K562 (cell line): ENCODE results near the gene CFAP90. TPM values are rescaled to one million over a fixed set of nuclear protein-coding genes. Genes with fewer than 3 reads are reported as not detected.

Source experiments
- ATAC-seq: fragments of 200-7000 bp; cut with Tn5 transposase; 3 replicates; pipeline ENCODE4 v1.9.1; 2020; ENCODE audit warnings: moderate library complexity
- BruUV-seq: library from RNA; stranded (reverse); fragments of 400-500 nt; replicated peaks from 2 replicates; lab custom pipeline; 2021; lab: Mats Ljungman, UMichigan
- CTCF ChIA-PET: fragments of 300-600 bp; formaldehyde crosslinking; extraction: SDS; loops from one replicate; lab custom pipeline; 2021; ENCODE audit warnings: low intra/inter-chr PET ratio; lab: Yijun Ruan, JAX
- POLR2A ChIA-PET: fragments of 300-600, 350-650 bp; sonication (Branson Sonifier 250); formaldehyde crosslinking; extraction: SDS; loops from one replicate; lab custom pipeline; 2021; ENCODE audit warnings: antibody characterized with exemption, inconsistent platforms; lab: Yijun Ruan, JAX
- DNase-seq, 4 experiments: peaks; one replicate each; pipeline versions ENCODE4 v3.0.0 to v3.0.0-alpha.2; 2011 to 2018; ENCODE audit warnings: low spot score in 3 of 4, mixed read lengths in 3 of 4; ENCODE audit errors: extremely low read depth in 1 of 4
- FAIRE-seq: peaks from 2 replicates; lab custom pipeline; 2011; peaks lifted over from hg19 to GRCh38; lab: Jason Lieb, UNC
- H2AFZ ChIP-seq: 2 replicates; pipeline ENCODE4 v1.6.0; 2011; ENCODE audit warnings: low read depth, low read length, control low read depth, inconsistent platforms
- H3K27ac ChIP-seq: fragments of 200-600 bp; 3 replicates; pipeline ENCODE4 v1.8.0; 2011; ENCODE audit warnings: low read depth, mild to moderate bottlenecking, control low read depth, inconsistent platforms, low read length, moderate library complexity, mixed read lengths; ENCODE audit errors: extremely low read depth
- H3K27me3 ChIP-seq, 2 experiments: fragments of 300-600 bp in 1 of 2; 2 replicates in 1 of 2; 3 replicates in 1 of 2; pipeline versions ENCODE4 v1.6.0 to v1.8.0; 2011; ENCODE audit warnings: inconsistent platforms in 2 of 2, low read length in 2 of 2, mild to moderate bottlenecking in 1 of 2, mixed read lengths in 1 of 2, moderate library complexity in 1 of 2; ENCODE audit not compliant: control insufficient read depth in 2 of 2, insufficient read depth in 2 of 2
- H3K36me3 ChIP-seq: fragments of 300-600 bp; 3 replicates; pipeline ENCODE4 v1.8.0; 2011; ENCODE audit warnings: mild to moderate bottlenecking, low read length, inconsistent platforms; ENCODE audit not compliant: control insufficient read depth, insufficient read depth
- H3K4me1 ChIP-seq, 2 experiments: fragments of 200-600 bp in 1 of 2; replicated peaks in 1 of 2; 2 replicates in 1 of 2; 3 replicates in 1 of 2; pipeline versions ENCODE4 v1.5.1 to v1.8.0; 2011; ENCODE audit warnings: inconsistent platforms in 2 of 2, low read length in 2 of 2, mild to moderate bottlenecking in 1 of 2, mixed read lengths in 1 of 2, moderate library complexity in 1 of 2; ENCODE audit not compliant: control insufficient read depth in 2 of 2, insufficient read depth in 2 of 2
- H3K4me2 ChIP-seq: 2 replicates; pipeline ENCODE4 v1.6.1; 2011; ENCODE audit warnings: low read length, control low read depth, inconsistent platforms, mixed read lengths; ENCODE audit not compliant: insufficient read depth
- H3K4me3 ChIP-seq: fragments of 200-600 bp; sonication (generic), shearing (Covaris generic); 2 replicates; pipeline ENCODE4 v1.5.1; 2016; ENCODE audit warnings: control low read depth, inconsistent platforms
- H3K79me2 ChIP-seq: fragments of 200-600 bp; 3 replicates; pipeline ENCODE4 v1.8.0; 2011; ENCODE audit warnings: low read length, inconsistent platforms; ENCODE audit not compliant: control insufficient read depth, insufficient read depth
- H3K9ac ChIP-seq, 2 experiments: 2 replicates each; pipeline versions ENCODE4 v1.6.0 to v1.6.1; 2011; ENCODE audit warnings: low read depth in 2 of 2, low read length in 2 of 2, control low read depth in 1 of 2, inconsistent platforms in 1 of 2, mild to moderate bottlenecking in 1 of 2, mixed read lengths in 1 of 2; ENCODE audit not compliant: insufficient read depth in 1 of 2
- H3K9me1 ChIP-seq: one replicate; pipeline ENCODE4 v1.6.0; 2011; ENCODE audit warnings: inconsistent platforms, mild to moderate bottlenecking, low read length, moderate library complexity; ENCODE audit not compliant: control insufficient read depth, insufficient read depth
- H3K9me3 ChIP-seq: replicated peaks from 2 replicates; pipeline ENCODE4 v1.5.1; 2011; ENCODE audit warnings: low read depth, low read length, inconsistent platforms; ENCODE audit not compliant: control insufficient read depth, insufficient read depth
- H4K20me1 ChIP-seq: replicated peaks from 2 replicates; pipeline ENCODE4 v1.6.1; 2011; ENCODE audit warnings: low read length, inconsistent platforms, mixed read lengths; ENCODE audit not compliant: control insufficient read depth, insufficient read depth
- ASH1L ChIP-seq: fragments of 450-650 bp; IDR thresholded peaks from 2 replicates; pipeline ENCODE4 v1.6.1; 2018; ENCODE audit warnings: borderline replicate concordance, mild to moderate bottlenecking, low read depth; ENCODE audit not compliant: partially characterized antibody
- MAX ChIP-seq: sonication (generic); formaldehyde crosslinking; IDR thresholded peaks from 2 replicates; pipeline ENCODE4 v1.9.0; 2022; ENCODE audit warnings: mild to moderate bottlenecking, missing genetic modification reagents
- MCM5 ChIP-seq: fragments of 450-650 bp; IDR thresholded peaks from 2 replicates; pipeline ENCODE4 v1.6.1; 2016; ENCODE audit warnings: low read depth
- NKRF ChIP-seq: fragments of 450-650 bp; IDR thresholded peaks from 2 replicates; pipeline ENCODE4 v1.6.1; 2016; ENCODE audit warnings: borderline replicate concordance
- NR2C1 ChIP-seq, 2 experiments: fragments of 450-650 bp; IDR thresholded peaks; 2 replicates each; pipeline ENCODE4 v1.6.1; 2017; ENCODE audit warnings: mild to moderate bottlenecking in 2 of 2, antibody characterized with exemption in 1 of 2, inconsistent platforms in 1 of 2, missing compliant biosample characterization in 1 of 2, missing genetic modification characterization in 1 of 2
- NR2C2 ChIP-seq, 2 experiments: fragments of 200-800 bp in 1 of 2; sonication (Bioruptor generic) in 1 of 2; sonication (generic) in 1 of 2; formaldehyde crosslinking in 1 of 2; IDR thresholded peaks; 2 replicates each; pipeline versions ENCODE4 v1.6.1 to v1.8.0; 2016 to 2022; ENCODE audit warnings: mild to moderate bottlenecking in 1 of 2, missing compliant biosample characterization in 1 of 2, missing genetic modification characterization in 1 of 2, missing genetic modification reagents in 1 of 2
- POLR2G ChIP-seq: fragments of 200-400 bp; formaldehyde crosslinking; IDR thresholded peaks from 2 replicates; pipeline ENCODE4 v1.6.1; 2017; ENCODE audit warnings: low read depth, mild to moderate bottlenecking, antibody characterized with exemption, low read length, moderate library complexity
- PRDM10 ChIP-seq: fragments of 450-650 bp; IDR thresholded peaks from 2 replicates; pipeline ENCODE4 v1.6.1; 2018; ENCODE audit not compliant: partially characterized antibody
- SIN3B ChIP-seq: fragments of 450-650 bp; IDR thresholded peaks from 2 replicates; pipeline ENCODE4 v1.6.1; 2017; ENCODE audit warnings: low read depth, mild to moderate bottlenecking, moderate library complexity
- SRSF1 ChIP-seq: fragments of 200-400 bp; formaldehyde crosslinking; IDR thresholded peaks from 2 replicates; pipeline ENCODE4 v1.6.1; 2017; ENCODE audit warnings: mild to moderate bottlenecking, low read depth, low read length, moderate library complexity
- ZBTB2 ChIP-seq: fragments of 450-650 bp; IDR thresholded peaks from 2 replicates; pipeline ENCODE4 v1.6.1; 2016; ENCODE audit warnings: antibody characterized with exemption
- ZNF507 ChIP-seq: conservative IDR thresholded peaks from 2 replicates; pipeline ENCODE4 v1.6.1; 2017; ENCODE audit warnings: missing genetic modification characterization, missing compliant biosample characterization
- WGBS: fragments of 100-300 bp; shearing (Covaris generic); methylation state at CpG from one replicate; pipeline ENCODE4 v1.1.6; 2016; ENCODE audit warnings: low coverage, mixed read lengths; ENCODE audit not compliant: insufficient coverage; ENCODE audit errors: missing lambda C conversion rate; 5-methylcytosine and 5-hydroxymethylcytosine counted together
- in situ Hi-C: fragments of 300-500 bp; cut with MboI; formaldehyde crosslinking; loops from 4 replicates; pipeline ENCODE4 v1.15.0; 2018; ENCODE audit warnings: inconsistent platforms, mixed read lengths
- intact Hi-C: fragments of 100-400 bp; cut with micrococcal nuclease; formaldehyde crosslinking; loops from 2 replicates; pipeline ENCODE4 v1.14.2; 2022
- polyA plus RNA-seq, 8 experiments: library from polyadenylated mRNA; depleted of rRNA in 4 of 8; stranded (reverse) in 5 of 8; unstranded in 3 of 8; fragments of >200 nt; fragmentation: Nextera tagmentation in 2 of 8; fragmentation: Illumina TruSeq in 1 of 8; extraction: Ambion mirVana in 2 of 8; extraction: Trizol in 1 of 8; gene quantifications; 2 replicates each; pipeline versions ENCODE4 v1.2.1 to v1.2.3, GENCODE V29; 2011 to 2014; ENCODE audit warnings: inconsistent platforms in 1 of 8, missing spikeins in 1 of 8
- total RNA-seq, 7 experiments: library from RNA; depleted of rRNA in 6 of 7; stranded (reverse); fragments of >200 nt in 6 of 7; fragmentation: Illumina TruSeq in 2 of 7; extraction: Trizol in 2 of 7; gene quantifications; 2 replicates each; pipeline versions ENCODE4 v1.2.1 to v1.2.3, GENCODE V29; 2011 to 2021; ENCODE audit warnings: low replicate concordance in 1 of 7

CFAP90 gene
- total and polyA plus RNA-seq, 9 of the 15 experiments (the other 6 are each of a cell fraction or from before 2014, with no cell fraction given), result not detected

- Histone ChIP-seq H3K36me3 (peaks cover 69% of the 10 kb centered on the region), H3K27ac (peak within 1 kb of the TSS; percentile 77), H3K27me3 (no peaks in the 10 kb centered on the region), H3K4me1 (peaks cover 6 to 20% of the 10 kb centered on the region in 2 experiments; a peak in 4 of 5 replicates), H3K9me1 (peaks cover 3% of the 10 kb centered on the region), H4K20me1 (peaks cover 16% of the 10 kb centered on the region), H2AFZ (peak within 1 kb of the TSS; percentile 87), H3K4me2 (peak within 1 kb of the TSS; percentile 95), H3K9me3 (no peaks in the 10 kb centered on the region), H3K79me2 (peaks cover 90% of the 10 kb centered on the region), H3K4me3 (peak within 1 kb of the TSS; percentile 93), H3K9ac (peak within 1 kb of the TSS; percentile 83 to 96)
- ChIA-PET POLR2A (interaction anchor here (0.6 to 2.2 kb wide), 9 partner anchors 9 to 1346 kb away, joined by 3 to 11 read pairs (median 4); no protein-coding TSS in a partner anchor), CTCF (no interaction called here)
- FAIRE-seq, result peak; percentile 90
- no TSS peak for BruUV-seq
- in situ Hi-C loops (no loop called here), intact Hi-C loops (no loop called here)
- peak; percentile 100 for ATAC-seq
- under 1% methylated on average over 64 of the region's 83 CpGs for WGBS
- DNase-seq, result peak; percentile 97 to 98 (median 98)
- TF ChIP-seq PRDM10 (no peak), MCM5 (no peak), ZNF507 (no peak), ASH1L (peak; percentile 85), NR2C1 (IDR thresholded peaks at IDR 0.05) (no peak), NR2C1 (tag; IDR thresholded peaks at IDR 0.05) (peak; percentile 36; the same call in 1 of the 2 replicates), SRSF1 (0 out of 2 replicates have a peak, but pooled peaks have one; percentile 71), NR2C2 (CRISPR knock-in tag; IDR thresholded peaks at IDR 0.05) (0 out of 2 replicates have a peak, but pooled peaks have one; percentile 20), NR2C2 (tag; IDR thresholded peaks at IDR 0.05) (peak; percentile 70), NKRF (peak; percentile 70; the same call in 1 of the 2 replicates), MAX (CRISPR knock-in tag) (peak; percentile 50), SIN3B (peak; percentile 59; the same call in 1 of the 2 replicates), POLR2G (peak; percentile 97), ZBTB2 (peak; percentile 91)
Observed at GRCh38 chr5:7868773-7869473, 18.0 kb upstream of the CFAP90 start, which contains the start of the genes FASTKD3 and MTRR. Gene FASTKD3, minus strand, starts transcription at chr5:7869031. Its CDS starts 948 bp downstream, at chr5:7868083. Gene MTRR, plus strand, starts transcription at chr5:7869148. Its CDS starts 1,647 bp downstream, at chr5:7870795.
